Thyroid gland (tissue), 4 donors: Measurements from ENCODE around the gene SOCS6.

Source experiments
- CTCF ChIP-seq, 6 experiments: fragments of 200-600 bp in 3 of 6; fragments of 450-650 bp in 3 of 6; sonication (generic) in 3 of 6; IDR thresholded peaks; one replicate each; pipeline ENCODE4 v1.5.1; 2016 to 2019; ENCODE audit warnings: antibody characterized with exemption in 6 of 6, mild to moderate bottlenecking in 2 of 6, inconsistent platforms in 1 of 6, moderate library complexity in 1 of 6
- POLR2A ChIP-seq, 2 donors: fragments of 450-650 bp; IDR thresholded peaks; one replicate each; pipeline ENCODE4 v1.6.1; 2017; ENCODE audit warnings: antibody characterized with exemption in 2 of 2, mild to moderate bottlenecking in 2 of 2, moderate library complexity in 1 of 2

GRCh38 chr18:70287731-70288130 is 1.1 kb upstream of the SOCS6 start:
- TF ChIP-seq POLR2A (IDR thresholded peaks at IDR 0.05) = no peak
- TF ChIP-seq CTCF (IDR thresholded peaks at IDR 0.05) = no peak
